ENCODE data around the gene RPTOR.
"Not testable (repeated sequence)": the region's sequence is repeated elsewhere in the genome, so short reads cannot be mapped to it uniquely, and the experiment has no call there.

- TF ChIP-seq, protein P1, sequence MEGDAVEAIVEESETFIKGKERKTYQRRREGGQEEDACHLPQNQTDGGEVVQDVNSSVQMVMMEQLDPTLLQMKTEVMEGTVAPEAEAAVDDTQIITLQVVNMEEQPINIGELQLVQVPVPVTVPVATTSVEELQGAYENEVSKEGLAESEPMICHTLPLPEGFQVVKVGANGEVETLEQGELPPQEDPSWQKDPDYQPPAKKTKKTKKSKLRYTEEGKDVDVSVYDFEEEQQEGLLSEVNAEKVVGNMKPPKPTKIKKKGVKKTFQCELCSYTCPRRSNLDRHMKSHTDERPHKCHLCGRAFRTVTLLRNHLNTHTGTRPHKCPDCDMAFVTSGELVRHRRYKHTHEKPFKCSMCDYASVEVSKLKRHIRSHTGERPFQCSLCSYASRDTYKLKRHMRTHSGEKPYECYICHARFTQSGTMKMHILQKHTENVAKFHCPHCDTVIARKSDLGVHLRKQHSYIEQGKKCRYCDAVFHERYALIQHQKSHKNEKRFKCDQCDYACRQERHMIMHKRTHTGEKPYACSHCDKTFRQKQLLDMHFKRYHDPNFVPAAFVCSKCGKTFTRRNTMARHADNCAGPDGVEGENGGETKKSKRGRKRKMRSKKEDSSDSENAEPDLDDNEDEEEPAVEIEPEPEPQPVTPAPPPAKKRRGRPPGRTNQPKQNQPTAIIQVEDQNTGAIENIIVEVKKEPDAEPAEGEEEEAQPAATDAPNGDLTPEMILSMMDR (IDR thresholded peaks at IDR 0.05; ENCODE audit: low read length), result not testable (repeated sequence)
- TF ChIP-seq EZH2 (IDR thresholded peaks at IDR 0.05; ENCODE audit: borderline replicate concordance, low read length), result not testable (repeated sequence)
Observed at GRCh38 chr17:80876456-80876949, 331.9 kb downstream of the RPTOR start.

All from OCI-LY1 (cell line).